Pancreas (tissue), 10 donors: ENCODE measurements around the gene PLCD3. TPM values are rescaled to one million over a fixed set of nuclear protein-coding genes. Genes with fewer than 3 reads are reported as not detected.
A peak's percentile ranks its signal among the peaks of the same experiment; 100 is the strongest.

Source experiments
- ATAC-seq, 4 donors: fragments of 200-7000 bp; cut with Tn5 transposase; one replicate each; pipeline versions ENCODE4 v1.8.0 to v1.9.1; 2020; ENCODE audit warnings: mild to moderate bottlenecking in 4 of 4, moderate library complexity in 4 of 4
- DNase-seq, 6 donors: peaks; one replicate each; pipeline ENCODE4 v3.0.0-alpha.2; 2020
- FAIRE-seq: peaks from 2 replicates; lab custom pipeline; 2012; peaks lifted over from hg19 to GRCh38; lab: Jason Lieb, UNC
- H3K27ac ChIP-seq, 4 donors: fragments of 200-600 bp; sonication (generic); 1 replicate in 3 of 4; 2 replicates in 1 of 4; pipeline versions ENCODE4 v1.5.0 to v1.8.0; 2020
- H3K27me3 ChIP-seq, 4 donors: fragments of 200-600 bp; one replicate each; pipeline ENCODE4 v1.8.0; 2021
- H3K36me3 ChIP-seq, 3 donors: fragments of 200-600 bp; sonication (generic) in 1 of 3; one replicate each; pipeline versions ENCODE4 v1.5.0 to v1.8.0; 2020 to 2021
- H3K4me1 ChIP-seq, 3 donors: fragments of 200-600 bp; one replicate each; pipeline ENCODE4 v1.8.0; 2021
- H3K4me3 ChIP-seq, 4 donors: fragments of 200-600 bp; sonication (generic) in 2 of 4; one replicate each; pipeline versions ENCODE4 v1.5.0 to v1.8.0; 2020 to 2021
- H3K9me3 ChIP-seq, 4 donors: fragments of 200-600 bp; one replicate each; pipeline ENCODE4 v1.8.0; 2021
- CTCF ChIP-seq, 4 donors: fragments of 200-600 bp; sonication (generic) in 3 of 4; IDR thresholded peaks; one replicate each; pipeline versions ENCODE4 v1.5.0 to v1.8.0; 2021; ENCODE audit warnings: antibody characterized with exemption in 4 of 4
- WGBS, 2 donors: extraction: QIAGEN DNeasy Blood & Tissue Kit; methylation state at CpG; one replicate each; pipeline ENCODE4 v1.1.7; 2013; 5-methylcytosine and 5-hydroxymethylcytosine counted together
- intact Hi-C, 3 donors: fragments of 100-400 bp; cut with DNase I; formaldehyde crosslinking; loops; one replicate each; pipeline versions ENCODE4 v1.11.1 to v1.14.2; 2022
- polyA plus RNA-seq, 2 donors: library from polyadenylated mRNA; stranded (reverse); fragments of 200-250 nt; gene quantifications; one replicate each; pipeline ENCODE4 v1.2.3, GENCODE V29; 2013
- total RNA-seq, 6 donors: library from RNA; stranded (reverse); fragmentation: NEBNext Ultra II Directional in 4 of 6; extraction: Animal tissue kit (Norgen Biotek cat#: 25700) in 4 of 6; gene quantifications; one replicate each; pipeline versions ENCODE4 v1.2.1 to v1.2.4, GENCODE V29; 2021 to 2023
- donor health status: healthy with polysubstance abuse.
- donor health status: DM: no; HTN: no; CAD: no; lungs with moderate emphysema.
- donor health status: DM: no; HTN: no; CAD: no.
- donor health status: control.
- donor health status: control.
- donor health status: Bipolar disorder and iron deficiency.
- donor health status: DM: yes; HTN: yes; CAD: no.
- donor health status: DM: no; HTN: no; CAD: no.
- donor health status: DM: no; HTN: no; CAD: no.
- donor health status: DM: yes; HTN: yes; CAD: no.

PLCD3 gene
- 1 to 10 TPM; 4.6 to 9.9 (median 8.0) TPM for total RNA-seq
- 10 to 100 TPM in 1 of 2 donors, 1 to 10 TPM in 1; 8.2 to 10.6 TPM for polyA plus RNA-seq

- DNase-seq (peak in 1 of 6 donors; percentile 89), FAIRE-seq (no peak), ATAC-seq (no peak)
- TF ChIP-seq CTCF (IDR thresholded peaks at IDR 0.05), result no peak
- Histone ChIP-seq H3K27me3 (no peaks in the 10 kb centered on the region), H3K4me1 (peaks cover 0 to 13% (median 5%) of the 10 kb centered on the region in 3 donors), H3K9me3 (no peaks in the 10 kb centered on the region), H3K36me3 (no peaks in the 10 kb centered on the region), H3K27ac (peak within 1 kb of the TSS; percentile 91 to 94 (median 92)), H3K4me3 (peak within 1 kb of the TSS; percentile 62 to 90 (median 84))
- 0 to 1% methylated on average over 6 to 34 of the region's 36 CpGs for WGBS, 2 donors
- intact Hi-C loops, result no loop called here
Observed at GRCh38 chr17:45132320-45132571, at the start of gene PLCD3. Gene PLCD3, minus strand, starts transcription at chr17:45132515. Its CDS starts 105 bp downstream, at chr17:45132410.

GRCh38 chr17:45177563-45177962, 45.2 kb upstream of the PLCD3 start:
- no peak for DNase-seq
- Histone ChIP-seq H3K4me1 (peaks cover 0 to 10% (median 10%) of the 10 kb centered on the region in 3 donors), H3K27ac (no peak overlapping the region), H3K27me3 (no peaks in the 10 kb centered on the region), H3K4me3 (no peak overlapping the region), H3K9me3 (no peaks in the 10 kb centered on the region), H3K36me3 (no peaks in the 10 kb centered on the region)
- intact Hi-C loops, result no loop called here
- no peak for ATAC-seq
- FAIRE-seq, result no peak
- WGBS, 2 donors, result 80 to 81% methylated on average over 7 of the region's 7 CpGs
- TF ChIP-seq CTCF (IDR thresholded peaks at IDR 0.05), result no peak

GRCh38 chr17:45175759-45176115, 43.4 kb upstream of the PLCD3 start:
- Histone ChIP-seq H3K9me3 (no peaks in the 10 kb centered on the region), H3K27ac (no peak overlapping the region), H3K36me3 (no peaks in the 10 kb centered on the region), H3K27me3 (no peaks in the 10 kb centered on the region), H3K4me3 (no peak overlapping the region), H3K4me1 (peaks cover 5 to 16% (median 10%) of the 10 kb centered on the region in 3 donors)
- no peak for TF ChIP-seq CTCF (IDR thresholded peaks at IDR 0.05)
- DNase-seq (no peak), ATAC-seq (no peak), FAIRE-seq (no peak)
- intact Hi-C loops, result no loop called here
- WGBS, 2 donors, result 83 to 87% methylated on average over 3 of the region's 3 CpGs

GRCh38 chr17:45172541-45173286, 40.4 kb upstream of the PLCD3 start:
- FAIRE-seq (no peak), DNase-seq (peak; percentile 75 to 91 (median 85)), ATAC-seq (peak; percentile 84 to 92 (median 87))
- no peaks in the 10 kb centered on the region for H3K9me3 ChIP-seq
- peak overlapping the region in 2 of 4 donors; percentile 35 to 38 for H3K4me3 ChIP-seq
- H3K27ac ChIP-seq, result peak overlapping the region; percentile 70 to 92 (median 76)
- no peaks in the 10 kb centered on the region for H3K27me3 ChIP-seq
- TF ChIP-seq CTCF (IDR thresholded peaks at IDR 0.05), result no peak
- H3K36me3 ChIP-seq, result no peaks in the 10 kb centered on the region
- 10 to 16% methylated on average over 10 of the region's 10 CpGs for WGBS, 2 donors
- intact Hi-C loops, result no loop called here
- peaks cover 5 to 16% (median 10%) of the 10 kb centered on the region in 3 donors for H3K4me1 ChIP-seq

GRCh38 chr17:45172232-45172540, 39.9 kb upstream of the PLCD3 start:
- intact Hi-C loops, result no loop called here
- TF ChIP-seq CTCF (IDR thresholded peaks at IDR 0.05), result no peak
- no peaks in the 10 kb centered on the region for H3K9me3 ChIP-seq
- peak overlapping the region; percentile 70 to 92 (median 76) for H3K27ac ChIP-seq
- H3K4me1 ChIP-seq, result peaks cover 5 to 16% (median 10%) of the 10 kb centered on the region in 3 donors
- 73 to 82% methylated on average over 5 of the region's 5 CpGs for WGBS, 2 donors
- no peak for DNase-seq
- peak in 1 of 4 donors; percentile 1 for ATAC-seq
- H3K27me3 ChIP-seq, result no peaks in the 10 kb centered on the region
- peak overlapping the region in 1 of 4 donors; percentile 38 for H3K4me3 ChIP-seq
- H3K36me3 ChIP-seq, result no peaks in the 10 kb centered on the region
- FAIRE-seq, result no peak
